C4-2B (cell line): ENCODE data around the gene ARHGAP5.

Experiments
- H3K27ac ChIP-seq: fragments of 450-650 bp; 2 replicates; pipeline ENCODE4 v1.5.1; 2017
- ZFX ChIP-seq: fragments of 450-650 bp; IDR thresholded peaks from 2 replicates; pipeline ENCODE4 v1.6.1; 2017
- TF ChIP-seq, protein P1 (sequence below): fragments of 450-650 bp; conservative IDR thresholded peaks from 2 replicates; pipeline ENCODE4 v1.5.1; 2017; ENCODE audit warnings: mild to moderate bottlenecking

ARHGAP5 gene

DNA sequence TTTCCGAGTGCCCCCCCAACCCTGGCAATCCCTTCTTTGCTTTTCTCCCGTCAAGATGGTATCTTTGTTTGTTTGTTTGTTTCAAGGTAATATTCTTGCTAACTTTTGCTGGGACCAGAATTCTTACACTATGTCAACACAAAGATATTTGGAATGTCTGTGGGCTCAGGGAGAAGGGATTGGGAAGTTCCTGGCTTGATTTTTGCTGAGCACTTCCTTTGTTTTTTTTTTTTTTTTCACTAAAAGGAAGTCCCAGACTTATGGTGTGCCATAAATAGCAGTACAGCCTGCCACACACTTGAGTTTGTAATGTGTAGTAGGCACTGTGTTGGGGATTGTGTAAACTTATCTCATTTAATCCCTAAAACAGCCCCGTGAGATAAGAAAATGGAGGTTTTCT, 113.6 kb downstream of the ARHGAP5 start:
- TF ChIP-seq, protein P1, sequence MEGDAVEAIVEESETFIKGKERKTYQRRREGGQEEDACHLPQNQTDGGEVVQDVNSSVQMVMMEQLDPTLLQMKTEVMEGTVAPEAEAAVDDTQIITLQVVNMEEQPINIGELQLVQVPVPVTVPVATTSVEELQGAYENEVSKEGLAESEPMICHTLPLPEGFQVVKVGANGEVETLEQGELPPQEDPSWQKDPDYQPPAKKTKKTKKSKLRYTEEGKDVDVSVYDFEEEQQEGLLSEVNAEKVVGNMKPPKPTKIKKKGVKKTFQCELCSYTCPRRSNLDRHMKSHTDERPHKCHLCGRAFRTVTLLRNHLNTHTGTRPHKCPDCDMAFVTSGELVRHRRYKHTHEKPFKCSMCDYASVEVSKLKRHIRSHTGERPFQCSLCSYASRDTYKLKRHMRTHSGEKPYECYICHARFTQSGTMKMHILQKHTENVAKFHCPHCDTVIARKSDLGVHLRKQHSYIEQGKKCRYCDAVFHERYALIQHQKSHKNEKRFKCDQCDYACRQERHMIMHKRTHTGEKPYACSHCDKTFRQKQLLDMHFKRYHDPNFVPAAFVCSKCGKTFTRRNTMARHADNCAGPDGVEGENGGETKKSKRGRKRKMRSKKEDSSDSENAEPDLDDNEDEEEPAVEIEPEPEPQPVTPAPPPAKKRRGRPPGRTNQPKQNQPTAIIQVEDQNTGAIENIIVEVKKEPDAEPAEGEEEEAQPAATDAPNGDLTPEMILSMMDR: no peak
- TF ChIP-seq ZFX: no peak
- H3K27ac ChIP-seq: no peak overlapping the region

DNA sequence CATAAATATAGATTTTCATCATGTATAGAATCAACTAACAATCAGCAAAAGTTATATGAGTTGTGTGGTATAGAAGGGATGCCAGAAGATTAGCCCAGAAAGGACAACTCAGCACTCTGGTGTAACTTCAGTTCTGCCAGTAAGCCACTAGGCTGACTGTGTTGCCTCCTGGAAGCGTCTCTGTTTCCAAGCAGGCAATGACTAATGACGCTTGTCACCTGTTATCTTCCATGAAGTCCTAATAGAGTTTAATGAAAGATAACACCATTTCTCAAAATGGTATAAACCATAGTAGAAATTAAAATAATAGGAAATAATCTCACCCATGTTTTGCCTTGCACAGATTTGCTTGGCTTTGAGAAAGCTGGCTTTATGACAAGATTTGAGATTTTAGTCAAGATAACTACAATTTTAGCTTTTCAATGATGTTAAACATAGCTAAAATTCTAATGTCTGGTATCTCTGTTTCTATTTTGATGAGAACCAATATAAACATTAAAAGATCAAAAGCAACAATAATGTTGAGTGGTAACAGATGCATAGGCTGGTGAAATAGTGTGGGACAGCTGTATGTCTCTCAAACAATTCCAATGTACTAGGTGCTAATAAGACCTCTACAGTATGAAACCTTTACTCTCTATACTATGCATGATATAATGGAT, 115.7 kb downstream of the ARHGAP5 start:
- TF ChIP-seq ZFX: no peak
- TF ChIP-seq, protein P1: no peak
- no peak overlapping the region for H3K27ac ChIP-seq

DNA sequence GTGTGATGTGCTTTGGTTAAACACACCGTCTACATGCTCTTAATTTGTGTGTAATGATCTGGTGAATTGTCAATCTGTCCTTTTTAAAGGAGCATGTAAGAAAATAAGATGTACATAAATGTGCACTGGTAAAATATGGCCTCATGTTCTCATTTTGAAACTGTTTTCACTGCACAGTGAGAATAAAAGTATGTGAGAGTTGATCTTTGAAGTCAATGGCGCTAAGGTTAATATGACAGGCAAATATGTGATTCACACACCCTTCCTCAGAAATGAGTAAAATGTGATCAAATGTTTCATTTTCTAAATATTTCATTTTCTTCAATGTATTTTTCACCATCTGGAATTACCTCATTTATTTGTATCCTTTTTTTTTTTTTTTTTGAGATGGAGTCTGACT, 116.4 kb downstream of the ARHGAP5 start:
- TF ChIP-seq ZFX: no peak
- TF ChIP-seq, protein P1: no peak
- no peak overlapping the region for H3K27ac ChIP-seq

DNA sequence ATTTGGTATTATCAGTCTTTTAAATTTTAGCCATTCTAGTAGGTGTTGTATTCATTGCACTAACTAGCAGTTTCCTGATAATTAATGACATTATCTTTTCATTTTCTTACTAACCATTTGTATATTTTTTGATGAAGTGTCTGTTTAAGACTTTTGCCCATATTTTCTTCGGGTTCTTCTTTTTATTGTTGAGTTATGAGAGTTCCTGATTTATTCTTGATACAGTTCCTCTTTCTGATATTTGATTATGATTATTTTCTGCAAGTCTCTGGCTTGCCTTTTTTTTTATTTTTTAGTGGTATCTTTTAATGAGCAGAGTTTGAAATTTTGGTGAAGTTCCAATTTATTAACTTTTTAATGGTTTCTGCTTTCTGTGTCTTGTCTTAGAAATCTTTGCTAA, 118.5 kb downstream of the ARHGAP5 start:
- TF ChIP-seq, protein P1: no peak
- no peak for TF ChIP-seq ZFX
- no peak overlapping the region for H3K27ac ChIP-seq

DNA sequence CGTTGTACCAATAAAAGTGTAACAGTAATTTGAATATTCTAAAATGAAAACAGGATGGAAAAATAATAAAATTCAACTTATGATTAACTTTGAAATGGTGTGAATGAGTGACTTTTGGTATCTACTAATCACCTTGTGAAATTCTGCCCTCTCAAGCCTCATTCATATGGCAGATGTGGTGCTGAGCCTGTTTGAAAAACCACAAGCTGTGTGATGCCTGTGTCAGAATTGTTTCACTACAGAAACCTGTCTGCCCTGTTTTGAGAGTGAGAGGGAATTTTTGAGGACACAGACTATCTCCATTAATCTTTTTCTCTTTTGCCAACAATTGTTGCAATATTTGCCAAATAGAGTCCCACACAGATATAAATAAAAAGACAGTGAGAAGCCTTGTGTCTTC, 120.8 kb downstream of the ARHGAP5 start:
- H3K27ac ChIP-seq: no peak overlapping the region
- TF ChIP-seq ZFX: no peak
- TF ChIP-seq, protein P1: no peak

DNA sequence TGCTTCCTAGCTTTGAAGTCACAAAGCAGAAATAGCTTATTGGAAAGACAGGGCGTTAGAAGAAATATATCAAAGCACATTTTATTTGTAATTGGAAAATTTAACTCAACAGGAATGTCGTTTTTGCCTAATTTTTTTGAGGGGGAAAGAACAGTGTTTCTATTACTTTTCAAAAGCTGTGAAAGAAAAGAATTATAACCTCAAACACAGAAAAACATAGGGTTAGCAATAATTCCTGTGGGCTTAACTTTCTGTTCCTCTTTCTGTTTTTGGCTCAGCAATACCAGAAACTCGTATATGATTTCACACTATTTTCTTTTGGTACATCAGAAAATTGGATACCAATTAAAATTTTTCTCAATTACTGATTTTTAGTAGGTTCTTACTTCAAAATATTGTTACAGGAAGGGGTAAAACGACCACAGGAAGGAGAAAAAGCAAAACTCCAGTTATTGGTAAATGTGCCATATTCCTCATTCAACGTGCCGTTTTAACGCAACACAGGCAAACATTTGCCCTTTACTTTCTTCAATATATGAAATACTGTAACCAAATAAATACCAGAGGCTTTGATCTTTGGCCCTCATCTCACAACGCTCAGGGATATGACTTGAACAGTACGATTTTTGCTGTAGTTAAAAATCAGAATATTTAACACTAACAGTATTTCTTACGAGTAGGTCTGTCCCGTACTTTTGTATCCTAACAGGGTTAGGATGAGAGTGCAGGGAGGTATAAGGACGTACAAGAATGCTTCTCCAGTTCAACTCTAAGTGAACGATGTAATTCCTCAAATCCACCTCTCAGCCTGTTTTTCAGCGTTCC, 123.5 kb downstream of the ARHGAP5 start:
- peak overlapping the region; percentile 64; the same call in 1 of the 2 replicates for H3K27ac ChIP-seq
- no peak for TF ChIP-seq ZFX
- TF ChIP-seq, protein P1: no peak

DNA sequence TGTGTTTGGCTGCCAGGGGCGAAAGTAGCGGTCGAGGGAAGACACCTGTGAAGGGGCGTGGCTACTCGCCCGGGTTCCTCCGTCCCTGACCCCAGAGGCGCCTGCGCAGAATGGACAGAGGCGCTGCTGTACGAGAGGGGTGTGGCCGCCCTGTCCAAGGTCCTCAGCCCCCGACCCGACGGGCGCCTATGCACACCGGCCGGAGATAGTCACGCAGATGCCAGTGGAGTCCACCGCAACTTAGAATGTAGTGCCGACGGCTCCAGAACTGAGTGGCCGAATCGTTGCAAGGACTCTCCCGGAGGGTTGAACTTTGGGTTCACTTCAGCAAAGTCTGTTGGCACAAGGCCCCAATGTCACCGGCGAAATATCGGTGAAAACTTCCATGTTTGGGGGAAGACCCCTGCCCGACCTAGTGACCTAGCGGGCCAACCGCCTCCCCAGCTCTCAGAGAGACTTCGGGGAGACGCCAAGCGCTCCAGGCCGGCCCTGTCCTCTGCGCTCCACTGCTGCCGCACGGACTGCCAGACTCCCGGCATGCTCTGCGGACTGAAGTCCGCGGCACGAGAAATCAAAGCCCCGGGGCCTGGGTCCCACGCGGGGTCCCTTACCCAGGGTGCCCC, 124.2 kb downstream of the ARHGAP5 start:
- TF ChIP-seq, protein P1: no peak
- TF ChIP-seq ZFX: peak; percentile 60
- H3K27ac ChIP-seq: peak overlapping the region; percentile 64
